Activated CD4-positive, alpha-beta T cell treated with anti-CD3 and anti-CD28 coated beads, Interleukin-2, amount 50 U/mL, for 16 hours (primary cell): ENCODE data around the gene SMIM24.

Experiments used
- DNase-seq: peaks from one replicate; pipeline ENCODE4 v3.0.0-alpha.2; 2020

The SMIM24 gene

GRCh38 chr19:3496392-3497273 is 16.3 kb upstream of the SMIM24 start:
- DNase-seq, result no peak

- peak; percentile 46 for DNase-seq
Observed at GRCh38 chr19:3494559-3494958, 14.2 kb upstream of the SMIM24 start.

- peak; percentile 54 for DNase-seq
Observed at GRCh38 chr19:3494051-3494450, 13.7 kb upstream of the SMIM24 start.

- no peak for DNase-seq
Observed at GRCh38 chr19:3493651-3494050, 13.3 kb upstream of the SMIM24 start.

GRCh38 chr19:3492919-3493318 is 12.6 kb upstream of the SMIM24 start:
- no peak for DNase-seq

- DNase-seq, result no peak
Observed at GRCh38 chr19:3492131-3492839, 12.0 kb upstream of the SMIM24 start.

- no peak for DNase-seq
Observed at GRCh38 chr19:3491396-3492119, 11.2 kb upstream of the SMIM24 start.

- DNase-seq, result no peak
Observed at GRCh38 chr19:3483226-3483628, 2.9 kb upstream of the SMIM24 start, which contains the start of gene SMIM44. Gene SMIM44 (minus strand): TSS chr19:3483441. CDS start chr19:3483403, 38 bp downstream.

- no peak for DNase-seq
Observed at GRCh38 chr19:3482507-3483225, 2.3 kb upstream of the SMIM24 start.

GRCh38 chr19:3481241-3482090 is 1.1 kb upstream of the SMIM24 start:
- DNase-seq, result no peak

GRCh38 chr19:3479834-3480215 is 500 bp downstream of the SMIM24 start:
- DNase-seq, result peak; percentile 22

- peak; percentile 37 for DNase-seq
Observed at GRCh38 chr19:3479177-3479833, 1.0 kb downstream of the SMIM24 start.

- no peak for DNase-seq
Observed at GRCh38 chr19:3478409-3479176, 1.7 kb downstream of the SMIM24 start.

GRCh38 chr19:3477951-3478350 is 2.4 kb downstream of the SMIM24 start:
- no peak for DNase-seq

GRCh38 chr19:3477506-3477905 is 2.8 kb downstream of the SMIM24 start:
- no peak for DNase-seq

GRCh38 chr19:3476830-3477229 is 3.5 kb downstream of the SMIM24 start:
- no peak for DNase-seq

- no peak for DNase-seq
Observed at GRCh38 chr19:3475449-3475848, 4.9 kb downstream of the SMIM24 start.

GRCh38 chr19:3474614-3475013 is 5.7 kb downstream of the SMIM24 start:
- DNase-seq, result no peak

GRCh38 chr19:3474010-3474409 is 6.3 kb downstream of the SMIM24 start:
- DNase-seq, result no peak

- DNase-seq, result peak; percentile 27
Observed at GRCh38 chr19:3471954-3472655, 8.2 kb downstream of the SMIM24 start.
